ENCODE data around the gene TTN. TPM values are rescaled to one million over a fixed set of nuclear protein-coding genes. Genes with fewer than 3 reads are reported as not detected.

TTN gene
- total RNA-seq, 4 donors from 2014 or later, result 0.21 to 2.1 (median 0.76) TPM

- Histone ChIP-seq H3K9me3 (no peaks in the 10 kb centered on the region), H3K4me1 (no peaks in the 10 kb centered on the region), H3K36me3 (peaks cover 34% of the 10 kb centered on the region), H3K27ac (no peak overlapping the region), H3K4me3 (no peak overlapping the region), H3K27me3 (no peaks in the 10 kb centered on the region)
- TF ChIP-seq POLR2A (IDR thresholded peaks at IDR 0.05) (no peak), EP300 (IDR thresholded peaks at IDR 0.05) (no peak)
- no peak for DNase-seq (ENCODE audit: low spot score in 2 of 2)
Measured at GRCh38 chr2:178602901-178603300, 204.3 kb downstream of the TTN start.

- H3K9me3 ChIP-seq, result no peaks in the 10 kb centered on the region
- 94% methylated on average over 6 of the region's 6 CpGs for WGBS
- no peak for DNase-seq (ENCODE audit: low spot score in 2 of 2)
- H3K4me3 ChIP-seq, result no peak overlapping the region
- H3K4me1 ChIP-seq, result no peaks in the 10 kb centered on the region
- peaks cover 4% of the 10 kb centered on the region for H3K36me3 ChIP-seq
- TF ChIP-seq CTCF (IDR thresholded peaks at IDR 0.05) (no peak), POLR2A (IDR thresholded peaks at IDR 0.05) (no peak), EP300 (IDR thresholded peaks at IDR 0.05) (no peak), POLR2AphosphoS5 (IDR thresholded peaks at IDR 0.05) (no peak)
- H3K27ac ChIP-seq, result no peak overlapping the region
- H3K27me3 ChIP-seq, result no peaks in the 10 kb centered on the region
Measured at GRCh38 chr2:178592655-178593054, 214.6 kb downstream of the TTN start.

GRCh38 chr2:178589335-178589734 is 217.9 kb downstream of the TTN start:
- WGBS, result 97% methylated on average over 2 of the region's 2 CpGs

GRCh38 chr2:178584666-178585065 is 222.6 kb downstream of the TTN start:
- H3K27ac ChIP-seq, result no peak overlapping the region
- TF ChIP-seq CTCF (IDR thresholded peaks at IDR 0.05), result no peak
- TF ChIP-seq POLR2A (IDR thresholded peaks at IDR 0.05), result no peak
- TF ChIP-seq POLR2AphosphoS5 (IDR thresholded peaks at IDR 0.05), result no peak
- no peak for TF ChIP-seq EP300 (IDR thresholded peaks at IDR 0.05)
- 87% methylated on average over 10 of the region's 10 CpGs for WGBS

More at GRCh38 chr2:178589335-178589734, 217.9 kb downstream of the TTN start:
- no peak for DNase-seq (ENCODE audit: low spot score in 2 of 2)
- H3K4me3 ChIP-seq, result no peak overlapping the region
- TF ChIP-seq POLR2AphosphoS5 (IDR thresholded peaks at IDR 0.05) (no peak), EP300 (IDR thresholded peaks at IDR 0.05) (no peak), POLR2A (IDR thresholded peaks at IDR 0.05) (no peak), CTCF (IDR thresholded peaks at IDR 0.05) (no peak)
- peaks cover 4% of the 10 kb centered on the region for H3K36me3 ChIP-seq
- H3K27ac ChIP-seq, result no peak overlapping the region
- H3K27me3 ChIP-seq, result no peaks in the 10 kb centered on the region
- no peaks in the 10 kb centered on the region for H3K4me1 ChIP-seq
- H3K9me3 ChIP-seq, result no peaks in the 10 kb centered on the region

GRCh38 chr2:178579006-178579405 is 228.2 kb downstream of the TTN start:
- 94% methylated on average over 3 of the region's 3 CpGs for WGBS
- Histone ChIP-seq H3K4me1 (no peaks in the 10 kb centered on the region), H3K4me3 (no peak overlapping the region), H3K9me3 (no peaks in the 10 kb centered on the region), H3K27ac (no peak overlapping the region), H3K36me3 (peaks cover 30% of the 10 kb centered on the region), H3K27me3 (no peaks in the 10 kb centered on the region)
- no peak for DNase-seq (ENCODE audit: low spot score in 2 of 2)
- TF ChIP-seq POLR2AphosphoS5 (IDR thresholded peaks at IDR 0.05), result no peak
- no peak for TF ChIP-seq POLR2A (IDR thresholded peaks at IDR 0.05)
- no peak for TF ChIP-seq EP300 (IDR thresholded peaks at IDR 0.05)
- TF ChIP-seq CTCF (IDR thresholded peaks at IDR 0.05), result no peak

More at GRCh38 chr2:178584666-178585065, 222.6 kb downstream of the TTN start:
- Histone ChIP-seq H3K36me3 (no peaks in the 10 kb centered on the region), H3K9me3 (no peaks in the 10 kb centered on the region), H3K4me3 (no peak overlapping the region), H3K4me1 (no peaks in the 10 kb centered on the region), H3K27me3 (no peaks in the 10 kb centered on the region)
- no peak for DNase-seq (ENCODE audit: low spot score in 2 of 2)

GRCh38 chr2:178574789-178575188 is 232.4 kb downstream of the TTN start:
- H3K4me3 ChIP-seq, result no peak overlapping the region
- H3K27ac ChIP-seq, result no peak overlapping the region
- no peaks in the 10 kb centered on the region for H3K4me1 ChIP-seq
- no peak for DNase-seq (ENCODE audit: low spot score in 2 of 2)
- no peaks in the 10 kb centered on the region for H3K27me3 ChIP-seq
- WGBS, result 93% methylated on average over 7 of the region's 7 CpGs
- H3K36me3 ChIP-seq, result peaks cover 30% of the 10 kb centered on the region
- H3K9me3 ChIP-seq, result no peaks in the 10 kb centered on the region
- TF ChIP-seq CTCF (IDR thresholded peaks at IDR 0.05) (no peak), EP300 (IDR thresholded peaks at IDR 0.05) (no peak), POLR2AphosphoS5 (IDR thresholded peaks at IDR 0.05) (no peak), POLR2A (IDR thresholded peaks at IDR 0.05) (no peak)

All from suprapubic skin (tissue), 4 donors.